GM19193 (cell line): ENCODE measurements around the gene LPP.

Experiments
- POLR2A ChIP-seq: IDR thresholded peaks from 4 replicates; pipeline ENCODE4 v1.6.1; 2011; ENCODE audit not compliant: insufficient read depth, insufficient read length; ENCODE audit errors: extremely low read depth

The LPP gene

DNA sequence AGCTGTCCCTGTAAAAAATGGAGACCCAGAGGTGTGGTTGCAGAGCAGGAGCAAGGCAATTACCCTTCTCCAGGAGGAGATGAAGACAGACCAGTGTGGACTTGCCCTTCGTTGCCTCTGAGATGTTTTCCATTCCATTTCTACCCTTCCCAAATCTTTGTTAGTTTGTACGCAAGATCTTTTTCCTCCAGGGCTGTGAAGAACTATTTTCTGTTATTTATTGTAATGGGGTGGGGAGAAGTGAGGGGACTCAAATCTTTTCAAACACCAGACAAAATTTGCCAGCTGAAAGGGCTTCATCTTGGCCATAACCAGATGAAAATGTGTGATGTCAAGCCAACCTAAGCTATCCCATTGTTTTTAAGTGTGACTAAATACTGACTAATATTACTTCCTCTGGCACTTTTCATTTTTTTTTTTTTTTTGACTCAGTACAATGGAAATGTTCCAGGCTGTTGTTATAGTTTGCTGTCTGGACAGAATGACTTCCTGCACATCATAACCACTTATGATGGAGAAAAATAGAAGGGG lies 746.5 kb downstream of the LPP start:
- TF ChIP-seq POLR2A = no peak

GRCh38 chr3:188901126-188901525 lies 747.2 kb downstream of the LPP start:
- TF ChIP-seq POLR2A = no peak

DNA sequence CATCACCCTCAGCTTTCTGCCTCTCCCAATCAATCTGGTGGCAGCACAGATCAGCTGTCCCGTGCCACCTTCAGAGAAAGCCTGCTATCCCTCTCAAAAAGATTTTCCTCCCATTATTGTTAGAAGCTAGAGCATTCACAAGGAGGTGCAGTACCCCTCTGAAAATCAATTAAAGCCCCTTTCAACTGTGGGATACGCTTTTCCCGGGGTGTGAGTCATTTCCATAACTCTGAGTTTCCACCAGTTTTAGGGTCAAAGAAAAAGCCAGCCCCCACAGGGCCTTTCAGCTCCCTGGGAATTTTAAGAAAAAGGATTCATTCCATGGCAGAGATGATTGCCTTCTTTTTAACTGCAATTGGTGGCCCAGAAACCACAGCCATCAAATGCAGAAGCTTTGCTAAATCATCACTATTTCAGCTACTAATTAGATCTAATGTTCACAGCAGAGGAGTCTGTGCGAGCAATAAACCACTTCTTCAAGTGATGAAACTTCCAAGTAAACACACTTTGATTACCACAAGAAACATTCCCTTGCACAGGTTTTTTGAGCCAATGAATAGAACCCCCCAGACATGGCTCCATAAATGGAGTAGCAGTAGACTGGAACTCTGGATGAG lies 747.8 kb downstream of the LPP start:
- no peak for TF ChIP-seq POLR2A

- no peak for TF ChIP-seq POLR2A
These were observed 750.7 kb downstream of the LPP start for GRCh38 chr3:188904670-188905069.

DNA sequence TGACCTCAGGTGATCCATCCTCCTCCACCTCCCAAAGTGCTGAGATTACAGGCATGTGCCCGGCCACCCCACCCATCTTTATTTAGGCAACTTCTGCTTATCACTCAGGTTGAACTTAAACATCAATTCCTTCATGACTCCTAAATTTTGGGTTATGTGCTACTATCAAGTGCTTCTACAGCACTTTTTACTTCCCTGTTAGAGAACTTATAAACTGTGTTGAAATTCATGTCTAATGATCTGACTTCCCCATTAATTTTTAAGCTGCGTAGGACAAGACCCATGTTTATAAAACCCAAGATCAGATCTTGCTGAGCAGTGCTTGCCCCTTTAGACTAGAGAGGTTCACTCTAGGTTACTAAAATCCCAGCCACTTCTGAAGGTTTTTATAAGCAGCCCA lies 751.6 kb downstream of the LPP start:
- no peak for TF ChIP-seq POLR2A

GRCh38 chr3:188906236-188906635 lies 752.3 kb downstream of the LPP start:
- TF ChIP-seq POLR2A = no peak

DNA sequence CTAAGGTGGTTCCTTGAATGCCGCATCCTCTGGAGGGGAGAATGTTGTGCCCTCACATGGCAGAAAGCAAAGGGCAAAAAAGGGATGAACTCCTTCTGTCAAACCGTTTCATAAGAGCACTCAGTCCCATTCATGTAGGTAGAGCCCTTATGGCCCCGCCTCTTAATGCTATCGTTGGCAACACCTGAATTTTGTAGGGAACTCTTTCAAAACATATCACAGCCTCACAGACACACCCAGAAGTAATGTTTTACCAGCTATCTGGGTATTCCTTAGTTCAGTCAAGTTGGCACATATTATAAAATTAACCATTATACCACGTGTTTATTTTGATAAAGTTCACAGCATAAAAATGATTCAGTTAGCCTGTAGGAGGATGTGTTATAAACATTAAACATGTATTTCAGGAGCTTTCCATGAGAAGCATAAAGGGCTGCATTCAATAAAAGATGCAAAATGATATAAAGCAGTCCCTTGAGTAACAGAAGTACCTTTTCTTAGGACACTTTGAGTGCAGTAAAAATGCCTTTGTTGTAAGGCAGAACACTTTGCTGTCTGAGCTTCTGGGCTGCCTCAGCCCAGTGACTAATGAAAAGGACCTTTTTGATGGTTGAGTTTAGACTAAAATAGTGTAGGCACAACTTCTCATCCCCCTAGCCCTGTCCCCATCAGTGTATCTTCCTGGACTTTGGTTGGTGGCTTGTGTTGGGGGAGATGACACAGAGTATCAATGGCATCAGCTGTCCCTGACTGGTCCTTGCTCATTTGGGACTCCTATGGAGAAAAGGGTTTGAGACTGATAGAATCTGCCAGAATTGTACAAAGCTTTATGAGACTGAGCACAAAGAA lies 754.3 kb downstream of the LPP start:
- TF ChIP-seq POLR2A = no peak

- TF ChIP-seq POLR2A = no peak
These were observed 757.3 kb downstream of the LPP start for GRCh38 chr3:188911026-188911850.

DNA sequence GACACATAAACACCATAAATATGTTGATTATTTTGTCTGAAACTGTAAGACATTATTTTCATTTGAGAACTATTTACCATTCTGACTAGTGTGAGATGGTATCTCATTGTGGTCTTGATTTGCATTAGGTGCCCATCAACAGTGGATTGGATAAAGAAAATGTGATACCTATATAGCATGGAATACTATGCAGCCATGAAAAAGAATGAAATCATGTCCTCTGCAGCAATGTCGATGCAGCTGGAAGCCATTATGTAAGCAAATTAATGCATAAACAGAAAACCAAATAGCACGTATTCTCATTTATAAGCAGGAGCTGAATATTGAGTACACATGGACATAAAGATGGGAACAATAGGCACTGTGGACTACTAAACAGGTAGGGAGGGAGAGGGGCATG lies 759.1 kb downstream of the LPP start:
- no peak for TF ChIP-seq POLR2A

DNA sequence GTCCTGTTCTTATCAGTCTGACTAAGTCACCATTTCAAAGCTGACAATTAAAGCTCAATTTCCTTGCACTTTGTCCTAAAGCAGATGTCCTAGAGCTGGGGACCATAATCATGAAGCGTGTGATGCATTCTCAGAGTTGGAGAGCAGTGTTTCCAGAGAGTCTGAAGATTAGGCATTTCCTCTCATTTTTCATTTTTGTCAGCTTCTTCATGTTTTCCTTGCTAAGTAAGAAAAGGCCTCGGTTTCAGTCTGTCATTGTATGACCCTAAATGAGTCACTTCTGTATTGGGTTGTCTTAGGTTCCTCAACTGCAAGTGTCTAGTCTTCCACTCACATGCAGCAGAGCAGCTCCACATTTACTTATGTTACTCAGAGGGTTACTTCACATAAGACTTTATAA lies 760.6 kb downstream of the LPP start:
- TF ChIP-seq POLR2A = no peak

DNA sequence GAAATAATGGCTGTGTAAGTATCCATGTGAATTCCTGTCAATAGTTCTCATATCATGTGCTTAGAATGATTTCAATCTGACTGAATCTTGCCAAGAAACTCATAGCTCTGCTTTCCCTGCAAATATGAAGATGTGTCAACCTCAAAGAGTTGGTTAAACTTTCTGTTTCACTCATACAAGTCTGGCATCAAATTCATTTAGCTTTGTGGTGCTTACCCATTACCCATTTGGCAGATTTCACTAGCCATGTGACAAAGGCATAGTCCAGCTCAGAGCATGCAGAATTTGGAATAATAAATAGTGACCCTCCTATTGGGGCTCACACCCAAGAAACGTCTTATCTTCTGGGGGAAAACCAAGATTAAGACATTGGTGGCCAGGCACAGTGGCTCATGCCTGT lies 761.2 kb downstream of the LPP start:
- TF ChIP-seq POLR2A = no peak

GRCh38 chr3:188916934-188917401 lies 763.0 kb downstream of the LPP start:
- TF ChIP-seq POLR2A = no peak

DNA sequence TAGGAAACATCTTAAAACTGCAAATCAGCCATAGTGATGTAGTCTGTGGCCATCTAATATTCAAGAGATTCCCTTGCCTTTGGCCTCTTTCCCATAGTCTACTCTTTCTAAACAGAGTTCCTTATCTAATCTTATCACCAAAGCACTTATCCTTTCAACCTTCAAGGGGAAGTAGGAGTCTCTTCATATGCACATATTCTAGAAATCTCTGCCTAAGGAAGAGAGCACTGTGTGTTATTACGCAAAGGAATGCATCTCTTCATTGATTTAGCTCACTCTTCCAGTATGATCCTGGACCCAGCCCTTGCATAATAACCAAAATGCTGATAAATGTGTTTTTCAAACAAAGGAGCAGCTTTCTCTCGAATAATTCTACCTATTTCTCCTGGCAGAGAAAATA lies 764.1 kb downstream of the LPP start:
- no peak for TF ChIP-seq POLR2A

DNA sequence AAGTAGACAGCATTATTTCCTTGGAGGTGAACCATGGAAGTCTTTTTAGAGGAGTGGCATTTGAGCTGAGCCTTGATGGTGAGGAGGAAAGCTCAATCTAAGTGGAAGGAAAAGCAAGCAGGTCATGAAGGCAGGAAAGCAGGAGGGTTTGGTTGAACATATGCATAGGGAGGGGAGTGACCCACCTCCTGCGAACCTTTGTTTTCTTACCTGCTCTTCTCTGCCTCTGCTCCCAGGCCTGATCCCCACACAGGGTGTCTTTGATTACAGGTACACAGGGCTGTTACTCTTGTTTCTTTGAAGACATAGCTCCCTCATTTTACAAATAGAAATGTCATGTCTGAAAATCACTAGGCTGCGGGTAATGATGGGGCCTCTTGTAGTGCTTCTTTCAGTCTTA lies 769.7 kb downstream of the LPP start:
- no peak for TF ChIP-seq POLR2A

DNA sequence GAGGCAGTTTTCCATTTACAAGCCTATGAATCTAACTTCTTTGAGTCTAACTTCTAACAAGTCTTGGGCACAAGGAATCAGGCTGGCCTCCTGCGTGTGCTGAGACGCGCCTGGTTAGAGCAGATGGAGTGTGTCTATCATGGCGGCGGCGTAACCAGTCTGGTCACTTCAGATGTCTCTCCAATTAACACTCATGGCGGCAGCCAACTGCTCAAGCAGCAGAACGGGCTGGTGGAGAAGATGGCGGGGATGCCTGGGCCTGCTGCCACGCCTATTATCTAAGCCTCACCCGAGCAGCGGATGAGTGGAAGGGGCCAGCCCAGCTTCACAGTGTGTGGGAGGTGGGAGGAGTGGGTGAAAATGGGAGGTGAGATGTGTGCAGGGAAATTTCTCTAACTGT lies 771.4 kb downstream of the LPP start:
- no peak for TF ChIP-seq POLR2A
